H1 (cell line): ENCODE measurements around the gene SVIL. TPM values are rescaled to one million over a fixed set of nuclear protein-coding genes. Genes with fewer than 3 reads are reported as not detected.

Experiments used
- CTCF ChIA-PET: fragments of 300-600 bp; sonication (Branson Sonifier 250); formaldehyde crosslinking; loops from one replicate; lab custom pipeline; 2021; ENCODE audit not compliant: partially characterized antibody; lab: Charles Lee
- POLR2A ChIA-PET: fragments of 300-600 bp; sonication (Branson Sonifier 250); formaldehyde crosslinking; loops from one replicate; lab custom pipeline; 2021; ENCODE audit warnings: inconsistent platforms; ENCODE audit not compliant: partially characterized antibody; lab: Charles Lee
- DNase-seq, 2 experiments: peaks; one replicate each; pipeline versions ENCODE4 v3.0.0 to v3.0.0-alpha.2; 2010 to 2022; ENCODE audit warnings: low spot score in 2 of 2, low read depth in 1 of 2, mixed read lengths in 1 of 2
- FAIRE-seq: peaks from 2 replicates; lab custom pipeline; 2011; peaks lifted over from hg19 to GRCh38; lab: Jason Lieb, UNC
- H2AFZ ChIP-seq: 2 replicates; pipeline ENCODE4 v1.8.1; 2012; ENCODE audit warnings: low read length, inconsistent platforms
- H2AK5ac ChIP-seq: 2 replicates; pipeline ENCODE4 v1.6.1; 2013; ENCODE audit warnings: low read depth, low read length
- H2BK120ac ChIP-seq: replicated peaks from 2 replicates; pipeline ENCODE3; 2013; ENCODE audit warnings: low read depth, low read length, inconsistent platforms
- H2BK12ac ChIP-seq: 2 replicates; pipeline ENCODE4 v1.6.1; 2013; ENCODE audit warnings: low read depth, low read length
- H2BK15ac ChIP-seq: 2 replicates; pipeline ENCODE4 v1.6.1; 2013; ENCODE audit warnings: low read length
- H2BK20ac ChIP-seq: 2 replicates; pipeline ENCODE4 v1.6.1; 2013; ENCODE audit warnings: low read length
- H2BK5ac ChIP-seq: 2 replicates; pipeline ENCODE4 v1.6.1; 2013; ENCODE audit warnings: low read depth, low read length
- H3K14ac ChIP-seq: 2 replicates; pipeline ENCODE4 v1.6.1; 2013; ENCODE audit warnings: inconsistent platforms; ENCODE audit not compliant: insufficient read length
- H3K18ac ChIP-seq: 2 replicates; pipeline ENCODE4 v1.6.1; 2013; ENCODE audit warnings: low read length; ENCODE audit errors: extremely low read depth
- H3K23ac ChIP-seq: 2 replicates; pipeline ENCODE4 v1.6.1; 2013; ENCODE audit warnings: inconsistent platforms; ENCODE audit not compliant: insufficient read length
- H3K23me2 ChIP-seq: 2 replicates; pipeline ENCODE4 v1.6.1; 2013; ENCODE audit warnings: low read depth, low read length
- H3K27ac ChIP-seq: 2 replicates; pipeline ENCODE4 v1.6.1; 2011; ENCODE audit warnings: low read depth, low read length, inconsistent platforms
- H3K27me3 ChIP-seq, 4 experiments: replicated peaks in 1 of 4; 1 replicate in 1 of 4; 2 replicates in 3 of 4; pipeline versions ENCODE4 v1.6.1 to v1.8.1; 2011 to 2013; ENCODE audit warnings: low read length in 3 of 4, mild to moderate bottlenecking in 3 of 4, inconsistent platforms in 2 of 4, mixed read lengths in 2 of 4, moderate library complexity in 1 of 4; ENCODE audit not compliant: control insufficient read depth in 3 of 4, insufficient read depth in 3 of 4; ENCODE audit errors: extremely low read depth in 1 of 4
- H3K36me3 ChIP-seq, 4 experiments: 2 replicates each; pipeline versions ENCODE4 v1.6.1 to v1.8.1; 2011 to 2013; ENCODE audit warnings: mild to moderate bottlenecking in 4 of 4, low read length in 3 of 4, moderate library complexity in 2 of 4, control low read depth in 1 of 4, inconsistent platforms in 1 of 4; ENCODE audit not compliant: insufficient read depth in 4 of 4, control insufficient read depth in 2 of 4
- H3K4ac ChIP-seq: replicated peaks from 2 replicates; pipeline ENCODE3; 2013; ENCODE audit warnings: low read length, low read depth, mixed read lengths, inconsistent platforms; ENCODE audit not compliant: insufficient read length
- H3K4me1 ChIP-seq, 4 experiments: replicated peaks in 1 of 4; 1 replicate in 1 of 4; 2 replicates in 3 of 4; pipeline versions ENCODE4 v1.6.1 to v1.8.1; 2011 to 2013; ENCODE audit warnings: low read length in 3 of 4, inconsistent platforms in 2 of 4, mixed read lengths in 1 of 4; ENCODE audit not compliant: insufficient read depth in 4 of 4, control insufficient read depth in 3 of 4
- H3K4me2 ChIP-seq, 2 experiments: 2 replicates each; pipeline versions ENCODE4 v1.6.1 to v1.8.1; 2011 to 2013; ENCODE audit warnings: low read depth in 2 of 2, low read length in 2 of 2, control low read depth in 1 of 2, inconsistent platforms in 1 of 2, mild to moderate bottlenecking in 1 of 2; ENCODE audit not compliant: insufficient read depth in 1 of 2
- H3K4me3 ChIP-seq, 4 experiments: fragments of 200-600, 300-600 bp in 1 of 4; sonication (generic), shearing (Covaris generic), sonication (Bioruptor Twin) in 1 of 4; 2 replicates each; pipeline versions ENCODE4 v1.5.1 to v1.8.1; 2011 to 2016; ENCODE audit warnings: low read length in 4 of 4, low read depth in 3 of 4, control low read depth in 2 of 4, inconsistent platforms in 2 of 4, mild to moderate bottlenecking in 2 of 4, mixed read lengths in 1 of 4, moderate library complexity in 1 of 4; ENCODE audit not compliant: insufficient read depth in 2 of 4; ENCODE audit errors: extremely low read depth in 1 of 4
- H3K56ac ChIP-seq: replicated peaks from 2 replicates; pipeline ENCODE3; 2013; ENCODE audit warnings: low read depth, mild to moderate bottlenecking, mixed read lengths, low read length, inconsistent platforms; ENCODE audit not compliant: insufficient read length
- H3K79me1 ChIP-seq: 2 replicates; pipeline ENCODE4 v1.6.1; 2013; ENCODE audit warnings: low read depth, low read length, control low read depth
- H3K79me2 ChIP-seq, 2 experiments: 2 replicates each; pipeline versions ENCODE4 v1.6.1 to v1.8.1; 2012 to 2013; ENCODE audit warnings: low read length in 2 of 2, mild to moderate bottlenecking in 2 of 2, inconsistent platforms in 1 of 2; ENCODE audit not compliant: insufficient read depth in 2 of 2, control insufficient read depth in 1 of 2
- H3K9ac ChIP-seq, 4 experiments: replicated peaks in 1 of 4; 1 replicate in 1 of 4; 2 replicates in 3 of 4; pipeline versions ENCODE4 v1.6.1 to v1.8.1; 2011 to 2013; ENCODE audit warnings: low read depth in 3 of 4, low read length in 3 of 4, control low read depth in 2 of 4, mild to moderate bottlenecking in 2 of 4, moderate library complexity in 2 of 4, inconsistent platforms in 1 of 4; ENCODE audit errors: extremely low read depth in 1 of 4
- H3K9me3 ChIP-seq, 2 experiments: 2 replicates each; pipeline versions ENCODE4 v1.6.1 to v1.8.1; 2012 to 2013; ENCODE audit warnings: mild to moderate bottlenecking in 2 of 2, moderate library complexity in 2 of 2, control low read depth in 1 of 2, inconsistent platforms in 1 of 2, low read depth in 1 of 2, low read length in 1 of 2, mixed read lengths in 1 of 2; ENCODE audit not compliant: insufficient read depth in 2 of 2
- H4K20me1 ChIP-seq, 2 experiments: replicated peaks in 1 of 2; 2 replicates each; pipeline versions ENCODE3 to v1.8.1; 2011 to 2013; ENCODE audit warnings: inconsistent platforms in 2 of 2, low read length in 2 of 2, mild to moderate bottlenecking in 1 of 2; ENCODE audit not compliant: insufficient read depth in 2 of 2, control insufficient read depth in 1 of 2
- H4K5ac ChIP-seq: 2 replicates; pipeline ENCODE4 v1.6.1; 2013; ENCODE audit warnings: low read length, low read depth, mixed read lengths, inconsistent platforms; ENCODE audit not compliant: insufficient read length
- H4K8ac ChIP-seq: 2 replicates; pipeline ENCODE4 v1.8.0; 2013; ENCODE audit warnings: mild to moderate bottlenecking, moderate library complexity, low read length, inconsistent platforms; ENCODE audit not compliant: insufficient read depth; ENCODE audit errors: extremely low read depth
- H4K91ac ChIP-seq: replicated peaks from 2 replicates; pipeline ENCODE3; 2013; ENCODE audit warnings: low read length, mixed read lengths, inconsistent platforms; ENCODE audit not compliant: insufficient read length
- ATF3 ChIP-seq: IDR thresholded peaks from 2 replicates; pipeline ENCODE4 v1.6.1; 2011; ENCODE audit warnings: low read depth, mild to moderate bottlenecking, low read length; ENCODE audit not compliant: insufficient read depth
- BRCA1 ChIP-seq: IDR thresholded peaks from 2 replicates; pipeline ENCODE4 v1.6.1; 2012; ENCODE audit warnings: low read depth, low read length, improper control_type of control experiment
- CBX8 ChIP-seq: fragments of 300-800, 300-1000 bp; sonication (generic); IDR thresholded peaks from 2 replicates; pipeline ENCODE4 v1.7.1; 2016; ENCODE audit warnings: low read depth, low read length, borderline replicate concordance
- CEBPB ChIP-seq: IDR thresholded peaks from 2 replicates; pipeline ENCODE4 v1.6.1; 2012; ENCODE audit warnings: low read depth, low read length
- NANOG ChIP-seq: IDR thresholded peaks from 2 replicates; pipeline ENCODE4 v1.6.1; 2011; ENCODE audit warnings: low read length, low read depth, mild to moderate bottlenecking, inconsistent platforms; ENCODE audit not compliant: insufficient read depth, poor library complexity, severe bottlenecking
- NRF1 ChIP-seq: IDR thresholded peaks from 2 replicates; pipeline ENCODE4 v1.6.1; 2011; ENCODE audit warnings: mild to moderate bottlenecking, low read depth, low read length, improper control_type of control experiment
- POLR2AphosphoS5 ChIP-seq: IDR thresholded peaks from 2 replicates; pipeline ENCODE4 v1.6.1; 2011; ENCODE audit warnings: low read depth, low read length
- POU5F1 ChIP-seq: IDR thresholded peaks from 2 replicates; pipeline ENCODE4 v1.6.1; 2011; ENCODE audit warnings: low read depth, mild to moderate bottlenecking, low read length, moderate library complexity
- SIX5 ChIP-seq: IDR thresholded peaks from 2 replicates; pipeline ENCODE4 v1.6.1; 2011; ENCODE audit warnings: mild to moderate bottlenecking, low read depth, low read length
- SP1 ChIP-seq: IDR thresholded peaks from 2 replicates; pipeline ENCODE4 v1.6.1; 2011; ENCODE audit warnings: low read depth, low read length
- WGBS, 2 experiments: shearing (Covaris generic) in 1 of 2; methylation state at CpG; one replicate each; pipeline versions ENCODE4 v1.1.6 to v1.1.7; 2013 to 2015; ENCODE audit warnings: low lambda C conversion rate in 2 of 2, mixed read lengths in 2 of 2, inconsistent platforms in 1 of 2, low coverage in 1 of 2, missing lambda C conversion rate in 1 of 2; ENCODE audit not compliant: insufficient replicate concordance in 2 of 2, insufficient coverage in 1 of 2, insufficient read length in 1 of 2; ENCODE audit errors: extremely low coverage in 1 of 2, missing lambda C conversion rate in 1 of 2; 5-methylcytosine and 5-hydroxymethylcytosine counted together
- polyA plus RNA-seq, 7 experiments: library from polyadenylated mRNA; depleted of rRNA in 3 of 7; stranded (reverse) in 5 of 7; unstranded in 2 of 7; fragments of >200 nt in 5 of 7; fragments of 200-250 nt in 2 of 7; gene quantifications; 1 replicate in 5 of 7; 2 replicates in 1 of 7; 4 replicates in 1 of 7; pipeline versions ENCODE4 v1.2.1 to v1.2.3, GENCODE V29; 2011 to 2013; ENCODE audit warnings: missing spikeins in 2 of 7, mixed read lengths in 2 of 7
- total RNA-seq: library from RNA; stranded (reverse); fragmentation: NEBNext Ultra II Directional; extraction: Animal tissue kit (Norgen Biotek cat#: 25700); gene quantifications from 2 replicates; pipeline ENCODE4 v1.2.1, GENCODE V29; 2021
- TF ChIP-seq, protein P1 (sequence below): IDR thresholded peaks from 2 replicates; pipeline ENCODE4 v1.6.1; 2012; ENCODE audit warnings: low read length, inconsistent platforms

The SVIL gene
- total and polyA plus RNA-seq, 2 of the 8 experiments (the other 6 are each of a cell fraction or from before 2014, with no cell fraction given), result 4.7 to 15.4 TPM

DNA sequence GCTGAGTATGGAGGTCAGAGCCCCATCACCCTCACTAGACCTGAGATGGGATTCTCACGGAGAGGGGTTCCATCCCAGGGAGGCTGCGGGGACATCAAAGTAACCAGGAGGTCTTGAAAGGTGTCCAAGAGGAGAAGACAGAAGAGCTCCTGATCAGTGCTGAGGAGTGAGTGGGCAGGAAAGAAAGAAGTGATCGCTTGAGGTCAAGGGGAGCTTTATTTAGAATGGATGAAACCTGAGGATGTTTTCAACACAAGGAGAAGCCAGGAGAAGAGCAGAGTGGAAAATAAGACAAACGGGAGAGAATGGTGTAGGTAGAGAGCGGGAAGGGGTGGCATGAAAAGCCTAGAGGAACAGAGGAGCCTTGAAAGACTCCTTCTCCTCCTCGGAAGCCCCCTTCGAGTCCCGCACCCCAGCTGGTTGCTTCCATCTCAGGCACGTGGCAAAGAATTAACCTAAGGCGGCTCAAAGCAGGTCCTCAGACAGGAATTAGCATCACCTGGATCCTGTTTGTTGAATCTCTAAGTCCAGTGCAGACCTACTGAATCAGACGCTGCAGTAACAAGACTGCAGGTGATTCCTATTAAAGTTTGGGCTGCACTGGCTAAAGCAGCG is 5.8 kb downstream of the SVIL start:
- peaks cover 0 to 7% (median 2%) of the 10 kb centered on the region in 4 experiments; a peak in 2 of 7 replicates for H3K4me1 ChIP-seq
- POLR2A ChIA-PET, result no interaction called here
- no peak overlapping the region for H4K8ac ChIP-seq
- H2BK120ac ChIP-seq, result no peak overlapping the region
- H2BK20ac ChIP-seq, result no peak overlapping the region
- no peak overlapping the region for H3K4ac ChIP-seq
- H4K20me1 ChIP-seq, result no peaks in the 10 kb centered on the region
- no peaks in the 10 kb centered on the region for H3K9me3 ChIP-seq
- no peak overlapping the region for H3K9ac ChIP-seq
- no peak overlapping the region for H4K5ac ChIP-seq
- no peak overlapping the region for H3K4me2 ChIP-seq
- DNase-seq (no peak), FAIRE-seq (no peak)
- H3K23ac ChIP-seq, result no peak overlapping the region
- H4K91ac ChIP-seq, result no peak overlapping the region
- H3K14ac ChIP-seq, result no peak overlapping the region
- H3K36me3 ChIP-seq, result no peaks in the 10 kb centered on the region
- no peak overlapping the region for H2BK5ac ChIP-seq
- H3K18ac ChIP-seq, result no peak overlapping the region
- no peak overlapping the region for H2BK12ac ChIP-seq
- peaks cover 0 to 4% of the 10 kb centered on the region in 2 experiments; a peak in 2 of 4 replicates for H3K79me2 ChIP-seq
- 0 out of 2 replicates have a peak overlapping the region, but pooled peaks have one; percentile 11 for H2AK5ac ChIP-seq
- H3K4me3 ChIP-seq, result no peak overlapping the region
- H2BK15ac ChIP-seq, result no peak overlapping the region
- no peak overlapping the region for H3K56ac ChIP-seq
- H3K27ac ChIP-seq, result no peak overlapping the region
- H3K79me1 ChIP-seq, result 0 out of 2 replicates have a peak, but pooled peaks cover 2% of the 10 kb centered on the region
- no peaks in the 10 kb centered on the region for H3K23me2 ChIP-seq
- H2AFZ ChIP-seq, result no peak overlapping the region
- 89% methylated on average over 12 of the region's 12 CpGs; no CpG with 5 or more reads in 1 of the 2 experiments for WGBS, 2 experiments
- CTCF ChIA-PET, result interaction anchor here (0.8 to 1.3 kb wide), 3 partner anchors 13 to 106 kb away, joined by 3 to 4 read pairs (median 3); no protein-coding TSS in a partner anchor
- no peaks in the 10 kb centered on the region for H3K27me3 ChIP-seq
- no peak for TF ChIP-seq ATF3
- no peak for TF ChIP-seq NRF1
- TF ChIP-seq, protein P1, sequence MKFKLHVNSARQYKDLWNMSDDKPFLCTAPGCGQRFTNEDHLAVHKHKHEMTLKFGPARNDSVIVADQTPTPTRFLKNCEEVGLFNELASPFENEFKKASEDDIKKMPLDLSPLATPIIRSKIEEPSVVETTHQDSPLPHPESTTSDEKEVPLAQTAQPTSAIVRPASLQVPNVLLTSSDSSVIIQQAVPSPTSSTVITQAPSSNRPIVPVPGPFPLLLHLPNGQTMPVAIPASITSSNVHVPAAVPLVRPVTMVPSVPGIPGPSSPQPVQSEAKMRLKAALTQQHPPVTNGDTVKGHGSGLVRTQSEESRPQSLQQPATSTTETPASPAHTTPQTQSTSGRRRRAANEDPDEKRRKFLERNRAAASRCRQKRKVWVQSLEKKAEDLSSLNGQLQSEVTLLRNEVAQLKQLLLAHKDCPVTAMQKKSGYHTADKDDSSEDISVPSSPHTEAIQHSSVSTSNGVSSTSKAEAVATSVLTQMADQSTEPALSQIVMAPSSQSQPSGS, result no peak
- TF ChIP-seq SP1, result no peak
- TF ChIP-seq BRCA1, result no peak
- TF ChIP-seq NANOG, result no peak
- no peak for TF ChIP-seq POLR2AphosphoS5
- no peak for TF ChIP-seq CBX8
- TF ChIP-seq CEBPB, result no peak
- no peak for TF ChIP-seq SIX5
- no peak for TF ChIP-seq POU5F1
